GM10847 (cell line): ENCODE data around the gene PRLR.

ENCODE experiments used
- POLR2A ChIP-seq: IDR thresholded peaks from 2 replicates; pipeline ENCODE4 v1.6.1; 2011; ENCODE audit not compliant: insufficient read length; ENCODE audit errors: extremely low read depth

Gene PRLR

DNA sequence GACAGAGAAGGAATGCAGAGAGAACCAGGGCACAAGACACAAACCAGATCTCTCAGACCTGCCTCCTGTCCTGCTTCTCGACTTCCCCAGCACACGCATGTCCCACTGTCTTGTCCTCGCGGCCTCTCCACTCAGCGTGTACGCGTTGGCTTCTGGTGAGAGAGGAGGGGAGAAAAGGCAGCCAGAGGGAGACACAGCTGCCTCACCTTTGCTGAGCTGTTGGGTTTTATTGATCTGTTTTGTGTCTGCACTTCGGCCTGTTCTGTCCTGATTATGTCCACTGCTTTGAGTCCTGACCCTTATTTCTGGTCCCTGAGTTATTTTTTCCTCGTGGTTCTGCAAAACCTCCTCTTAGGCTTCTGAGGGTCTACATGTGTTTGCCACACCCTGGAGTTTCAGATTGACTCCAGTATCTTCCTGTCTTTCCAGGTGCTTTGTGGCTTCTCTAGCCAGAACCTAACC is 95.0 kb downstream of the PRLR start:
- no peak for TF ChIP-seq POLR2A

DNA sequence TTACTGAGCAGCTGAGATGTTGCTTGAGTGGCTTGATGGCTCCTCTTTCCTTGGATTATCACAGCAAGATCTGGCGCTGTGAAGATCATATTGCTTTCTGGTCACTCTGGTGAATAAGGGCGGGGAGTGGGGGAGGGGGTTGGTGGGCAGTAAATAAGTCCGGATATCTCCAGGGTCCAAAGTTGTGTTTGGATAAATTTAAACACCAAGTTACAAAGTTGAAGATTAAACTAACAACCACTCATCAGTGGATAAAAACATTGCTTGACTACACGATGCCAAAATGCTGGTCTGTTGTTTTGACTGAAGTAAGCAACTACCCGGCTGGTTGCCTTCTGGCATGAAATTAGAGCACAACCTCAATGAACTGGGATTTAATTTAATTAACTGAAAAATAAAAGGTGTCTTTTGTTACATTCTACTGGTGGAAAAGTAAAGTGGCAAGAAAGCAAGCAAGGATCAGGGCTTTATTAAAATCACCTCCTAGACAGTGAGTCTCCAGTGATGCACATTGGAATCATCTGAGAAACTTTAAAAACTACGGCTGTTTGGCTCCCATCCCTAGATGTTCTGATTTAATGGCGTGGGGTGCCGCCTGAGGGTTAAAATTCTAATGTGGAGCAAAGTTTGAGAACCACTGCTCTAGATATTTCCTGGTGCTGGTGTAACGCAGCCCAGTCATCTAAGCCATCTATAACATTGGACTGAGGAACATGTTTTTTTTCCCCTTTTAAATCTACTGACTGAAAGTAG is 95.8 kb downstream of the PRLR start:
- TF ChIP-seq POLR2A: no peak

DNA sequence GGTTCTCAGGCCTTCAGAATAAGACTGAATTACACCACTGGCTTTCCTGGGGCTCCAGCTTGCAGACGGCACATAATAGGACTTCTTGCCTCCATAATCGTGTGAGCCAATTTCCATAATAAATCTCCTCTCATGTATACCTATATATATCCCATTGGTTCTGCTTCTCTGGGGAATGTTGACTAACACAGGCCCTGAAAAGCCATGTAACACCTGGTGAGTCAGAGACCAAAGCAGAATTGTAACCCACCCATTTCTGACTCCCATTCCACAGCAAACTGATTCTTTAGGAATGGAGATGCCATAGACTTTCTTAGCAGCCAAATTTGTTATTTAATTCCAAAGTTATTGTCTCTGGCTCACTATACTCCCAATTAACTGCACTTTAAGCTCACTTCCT is 97.1 kb downstream of the PRLR start:
- TF ChIP-seq POLR2A: no peak

DNA sequence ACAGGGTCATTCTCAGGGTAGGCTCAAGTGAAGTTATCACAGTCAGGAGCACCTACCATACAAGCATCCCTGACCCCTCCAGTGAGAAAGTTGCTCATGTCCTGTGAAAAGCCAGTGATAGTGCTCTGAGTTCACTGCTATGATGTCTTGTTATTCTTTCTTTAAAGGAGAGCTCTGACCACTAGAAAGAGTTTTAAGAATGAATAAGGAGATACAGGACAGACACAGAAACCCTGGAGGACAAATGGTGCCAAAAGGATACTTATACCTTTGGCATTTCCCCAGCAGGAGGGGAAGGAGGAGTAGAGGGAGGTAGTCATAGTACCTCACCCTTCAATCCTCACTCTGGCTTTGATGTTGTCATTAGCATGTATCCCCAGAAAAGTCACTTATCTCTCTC is 98.6 kb downstream of the PRLR start:
- no peak for TF ChIP-seq POLR2A

DNA sequence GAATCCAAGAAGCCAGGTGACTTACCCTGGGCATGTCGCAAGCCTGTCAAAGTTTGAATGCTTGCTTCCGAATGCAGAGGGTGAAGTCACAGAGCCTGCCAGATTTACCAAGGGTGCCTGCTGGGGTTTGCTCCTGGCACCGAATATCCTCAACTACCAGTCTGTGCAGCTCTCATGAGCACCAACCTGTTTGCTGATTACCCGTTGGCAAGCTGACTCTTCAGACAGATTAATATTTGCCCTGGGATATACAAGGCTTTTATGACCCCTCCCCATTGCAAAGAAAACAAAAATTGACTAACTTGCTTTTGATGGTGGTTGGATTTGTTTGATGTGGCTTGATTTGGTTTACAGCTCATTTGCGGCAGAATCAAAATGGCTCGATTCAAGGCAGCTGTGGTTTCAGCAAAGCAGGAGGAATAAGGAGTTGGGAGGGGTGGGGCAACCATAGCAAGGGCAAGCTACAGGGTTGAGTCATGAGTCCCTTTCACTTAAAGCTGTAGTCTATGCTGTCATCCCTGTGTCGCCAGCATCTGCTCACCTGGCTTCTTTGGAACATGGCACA is 100.3 kb downstream of the PRLR start:
- TF ChIP-seq POLR2A: no peak

DNA sequence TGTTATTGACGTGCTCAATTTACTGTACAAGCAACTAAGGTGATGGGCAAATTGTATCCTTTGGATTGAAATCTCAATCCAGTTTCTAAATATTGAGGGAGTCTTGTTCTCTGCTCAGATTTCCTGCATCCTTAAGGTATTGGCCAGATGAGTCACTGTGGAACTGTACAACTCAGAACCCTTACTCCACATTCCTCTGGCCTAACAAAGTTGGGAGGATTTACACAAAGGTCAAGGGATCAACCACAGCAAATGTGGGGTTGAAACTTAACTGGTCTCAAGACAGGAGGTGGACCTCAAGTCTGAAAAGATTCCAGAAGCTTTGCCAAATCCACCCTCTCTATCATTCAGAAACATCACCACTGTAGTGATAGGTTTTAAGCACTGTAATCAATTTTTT is 101.0 kb downstream of the PRLR start:
- TF ChIP-seq POLR2A: no peak

DNA sequence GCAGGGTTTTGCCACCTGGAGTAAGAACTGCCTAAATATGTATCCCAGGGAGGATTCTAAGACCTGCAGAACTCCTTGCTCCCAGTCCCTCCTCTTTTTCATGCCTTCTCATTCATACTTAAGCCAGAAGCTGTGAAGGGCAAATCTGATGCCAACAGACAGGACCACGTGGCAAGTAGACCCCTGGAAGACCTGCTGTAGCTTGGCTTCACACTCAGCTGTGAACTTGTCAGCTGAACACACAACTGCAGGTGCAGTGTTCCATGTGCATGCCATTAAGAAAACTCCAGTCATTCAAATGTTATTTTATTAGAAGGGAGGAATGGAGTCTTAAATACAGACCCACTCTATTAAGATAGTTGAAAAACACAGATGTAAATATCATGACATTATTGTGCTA is 103.3 kb downstream of the PRLR start:
- no peak for TF ChIP-seq POLR2A

DNA sequence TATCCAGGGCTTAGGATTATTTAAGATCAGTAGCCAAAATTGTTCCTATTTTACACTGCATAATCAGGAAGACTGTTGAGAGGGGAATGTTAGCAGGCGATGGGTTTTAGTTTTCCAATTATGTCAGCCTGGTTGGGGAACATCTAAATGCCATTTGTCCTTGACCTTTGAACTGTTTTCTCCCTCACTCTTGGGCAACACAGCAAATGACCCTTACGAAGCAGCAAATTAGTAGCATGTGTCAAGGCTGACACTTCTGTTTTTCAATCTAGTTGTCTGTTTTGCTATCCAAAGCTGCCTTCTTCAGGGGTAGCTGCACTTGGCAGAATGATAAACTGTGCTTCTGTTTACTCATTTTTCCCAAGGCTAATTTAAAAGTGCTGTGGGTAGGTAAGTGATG is 104.5 kb downstream of the PRLR start:
- no peak for TF ChIP-seq POLR2A

DNA sequence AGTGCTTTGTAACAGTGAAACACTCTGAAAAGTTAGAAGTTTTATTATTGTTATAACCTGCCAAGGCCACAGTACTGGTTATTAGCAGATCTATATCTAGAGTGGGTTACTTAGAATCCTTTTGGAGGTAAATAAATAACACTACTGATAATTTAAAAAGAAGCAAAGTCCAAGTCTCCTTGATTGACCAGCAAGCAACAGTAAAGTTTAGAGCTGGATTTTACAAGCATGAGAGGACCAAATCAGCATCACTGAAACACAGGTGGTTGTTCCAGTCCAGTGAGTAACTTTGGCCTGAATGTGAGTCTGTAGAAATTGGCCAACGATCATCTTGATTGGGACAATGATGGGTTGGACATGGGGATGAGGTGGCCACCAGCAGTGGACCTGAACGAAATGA is 105.4 kb downstream of the PRLR start:
- TF ChIP-seq POLR2A: no peak

DNA sequence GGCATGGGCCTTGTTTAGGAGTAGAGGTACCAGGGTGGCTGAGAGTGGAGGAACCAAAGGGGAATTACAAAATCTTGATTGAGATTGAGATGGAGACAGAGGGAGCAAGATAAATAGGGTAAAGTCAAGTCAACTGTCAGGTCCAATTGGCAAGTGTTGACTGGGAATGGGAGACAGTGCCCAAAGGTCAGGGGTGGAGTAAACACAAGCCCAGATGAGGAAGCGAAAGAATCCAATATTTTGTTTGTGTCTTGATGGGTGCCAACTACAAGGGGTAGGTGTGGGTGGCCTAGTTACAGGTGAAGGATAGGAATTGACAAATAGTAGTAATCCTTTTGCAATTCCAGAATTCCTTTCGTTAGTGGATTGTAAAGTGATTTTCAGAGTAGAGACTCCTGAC is 107.5 kb downstream of the PRLR start:
- TF ChIP-seq POLR2A: no peak

DNA sequence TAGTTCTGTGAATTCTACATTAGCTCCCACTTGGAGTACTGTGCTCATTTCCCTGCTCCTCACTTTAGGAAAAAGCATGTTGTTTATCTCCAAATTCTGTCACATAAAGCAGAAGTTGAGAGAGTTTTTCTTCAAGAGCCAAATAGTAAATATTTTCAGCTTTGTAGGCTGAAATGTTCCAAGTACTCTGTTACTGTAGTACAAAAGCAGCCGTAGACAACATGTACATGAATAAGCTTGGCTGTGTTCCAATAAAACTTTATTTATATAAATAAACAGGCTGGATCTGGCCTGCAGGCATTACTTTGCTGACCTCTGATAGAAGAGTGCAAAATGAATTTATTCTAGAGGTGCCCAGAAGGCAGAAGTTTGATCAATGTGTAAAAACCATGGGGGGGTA is 109.6 kb downstream of the PRLR start:
- no peak for TF ChIP-seq POLR2A

DNA sequence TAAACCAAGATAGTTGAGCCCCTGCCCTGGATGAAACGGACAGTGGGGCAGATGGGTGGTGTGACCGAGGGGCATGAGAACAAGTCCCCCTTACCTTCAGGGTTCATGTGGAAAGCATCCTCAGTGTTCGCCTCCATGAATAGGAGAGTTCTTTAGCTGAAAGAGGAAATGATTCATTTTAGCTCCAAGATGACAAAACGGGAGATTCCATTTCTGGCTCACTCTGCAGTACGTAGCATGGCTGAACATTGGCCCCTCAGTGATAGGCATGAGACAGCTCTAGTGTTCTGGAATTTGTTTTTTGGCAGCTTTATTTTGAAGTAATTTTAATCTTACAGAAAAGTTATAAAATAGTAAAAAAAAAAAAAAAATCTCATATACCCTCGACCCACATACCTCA is 112.3 kb downstream of the PRLR start:
- TF ChIP-seq POLR2A: no peak

DNA sequence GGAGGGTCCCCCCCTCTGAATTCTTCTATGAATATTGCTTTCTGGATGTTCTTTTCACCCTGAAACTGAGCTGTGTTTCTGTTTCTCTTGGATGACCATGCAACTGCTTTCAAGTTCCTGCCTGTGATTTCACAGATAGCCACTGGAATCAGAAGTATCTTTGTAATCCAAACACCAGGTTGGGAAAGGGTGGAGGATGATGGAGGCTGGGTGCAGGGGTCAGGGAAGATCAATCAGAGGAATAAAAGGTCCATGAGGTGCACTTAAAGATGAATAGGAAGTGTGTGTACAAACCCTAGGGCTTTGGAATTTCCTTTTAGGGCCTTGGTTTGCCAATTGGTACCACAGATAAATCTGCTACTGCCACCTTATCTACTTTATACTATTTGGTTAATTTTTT is 114.4 kb downstream of the PRLR start:
- no peak for TF ChIP-seq POLR2A

DNA sequence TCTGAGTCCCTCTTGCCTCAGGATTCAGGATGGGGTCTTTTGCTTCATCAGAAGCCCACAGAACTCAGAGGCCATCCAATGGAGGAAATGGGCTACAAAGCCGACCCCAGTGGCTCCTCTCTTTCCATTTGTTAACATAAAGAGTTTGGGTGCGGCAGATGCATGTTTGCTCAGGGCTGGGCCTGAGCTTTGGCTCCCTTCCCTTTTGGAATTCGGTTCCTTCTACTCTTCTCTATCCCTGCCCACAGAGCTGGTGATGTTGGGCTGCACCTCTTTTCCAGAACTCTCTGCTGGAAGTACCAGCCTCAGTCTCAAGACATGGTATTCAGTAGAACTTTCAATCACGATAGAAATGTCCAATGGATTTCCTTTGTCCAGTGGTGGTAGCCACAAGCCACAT is 115.6 kb downstream of the PRLR start:
- TF ChIP-seq POLR2A: no peak

DNA sequence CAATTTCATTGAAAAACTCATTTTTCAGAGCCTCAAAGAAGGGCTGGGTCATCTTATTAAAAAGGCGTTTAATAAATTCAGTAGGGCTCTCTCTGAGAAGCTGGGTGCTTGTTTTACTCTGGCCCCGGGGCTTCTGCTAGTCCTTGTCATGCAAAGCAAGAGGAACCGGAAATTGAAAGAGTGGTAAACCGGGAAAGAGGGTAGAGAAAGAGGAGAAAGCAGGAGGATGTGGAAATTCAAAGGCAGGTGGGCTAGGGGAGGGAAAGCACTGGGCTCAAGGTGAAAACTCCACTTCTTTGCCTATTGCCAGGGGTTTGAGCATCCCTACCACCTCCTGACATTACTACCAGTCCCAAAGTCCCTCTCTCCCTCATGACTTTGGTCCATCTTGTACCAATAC is 118.0 kb downstream of the PRLR start:
- TF ChIP-seq POLR2A: no peak

DNA sequence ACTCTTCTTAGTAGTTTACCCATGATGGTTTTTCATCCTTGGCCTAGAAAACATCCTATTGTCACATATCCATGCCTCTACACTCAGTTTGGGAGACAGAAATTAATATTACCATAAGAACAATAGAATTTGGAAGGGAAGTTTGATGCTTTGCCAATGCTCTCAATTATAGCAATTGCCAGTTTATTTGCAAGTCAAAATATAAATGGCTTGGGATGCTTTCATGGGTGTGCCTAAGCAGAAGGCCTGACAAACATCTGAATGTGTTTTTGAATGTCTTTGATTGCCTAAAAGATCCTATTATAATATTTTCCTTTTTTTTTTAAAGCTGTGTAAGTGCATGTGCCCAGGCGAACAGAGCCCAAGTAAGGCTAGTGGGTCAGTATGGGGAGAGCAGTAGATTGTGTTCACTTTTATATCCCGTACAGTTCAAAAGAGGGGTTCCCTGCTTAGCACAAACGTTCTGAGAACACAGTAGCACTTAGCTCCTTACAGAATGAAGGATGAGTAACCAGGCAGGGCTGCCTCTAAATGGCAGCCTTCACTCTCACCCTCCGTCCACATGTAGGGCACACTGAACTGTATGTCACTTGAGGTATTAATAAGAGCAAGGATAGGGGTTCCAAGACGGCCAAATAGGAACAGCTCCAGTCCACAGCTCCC is 126.5 kb downstream of the PRLR start:
- no peak for TF ChIP-seq POLR2A

DNA sequence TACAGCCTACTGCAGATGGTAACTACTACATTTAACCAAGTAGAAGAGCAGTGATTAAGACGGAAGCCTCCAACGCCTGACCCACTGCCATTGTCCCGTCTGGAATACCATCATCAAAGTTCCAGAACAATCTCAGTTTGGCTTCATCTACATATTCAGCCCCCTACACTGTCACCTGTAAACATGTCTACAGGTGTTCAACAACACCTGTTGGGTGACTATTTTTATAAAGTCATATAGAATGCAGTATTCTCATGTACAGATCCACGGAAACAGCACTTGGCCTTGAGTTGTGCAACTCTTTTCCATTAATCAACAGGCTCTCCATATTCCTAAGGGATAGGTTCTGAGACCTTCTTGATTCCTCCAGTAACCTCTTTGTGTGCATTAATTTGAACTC is 129.3 kb downstream of the PRLR start:
- no peak for TF ChIP-seq POLR2A

DNA sequence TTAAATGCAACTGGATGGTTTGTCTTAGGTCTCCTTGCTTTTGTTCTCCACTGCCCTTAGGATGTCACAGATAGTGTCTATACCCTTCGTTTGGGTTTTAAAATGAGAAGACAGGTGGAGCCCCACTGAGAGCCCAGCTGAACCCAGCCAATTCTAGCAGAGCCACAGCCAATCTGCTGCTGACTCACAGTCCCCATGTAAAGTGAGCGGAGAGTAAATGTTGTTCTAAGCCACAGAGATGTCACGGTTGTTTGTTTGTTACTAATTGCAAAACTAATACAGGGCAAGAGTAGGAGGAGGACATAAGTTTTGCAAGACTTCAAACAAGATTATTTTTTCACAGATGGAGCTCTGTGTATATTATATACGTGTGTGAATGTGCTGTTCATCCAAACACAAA is 132.1 kb downstream of the PRLR start:
- no peak for TF ChIP-seq POLR2A
